Measurements from ENCODE around the gene SGTA. TPM values are rescaled to one million over a fixed set of nuclear protein-coding genes. Genes with fewer than 3 reads are reported as not detected.

SGTA gene
- total RNA-seq, 4 donors from 2014 or later = 37.0 to 66.6 (median 47.5) TPM

GRCh38 chr19:2808129-2808941, 25.3 kb upstream of the SGTA start:
- Histone ChIP-seq H3K4me1 (peaks cover 0 to 19% (median 16%) of the 10 kb centered on the region in 4 donors), H3K9me3 (no peaks in the 10 kb centered on the region), H3K4me3 (no peak overlapping the region), H3K36me3 (peaks cover 0 to 9% (median 3%) of the 10 kb centered on the region in 4 donors), H3K27ac (no peak overlapping the region), H3K27me3 (no peaks in the 10 kb centered on the region)
- intact Hi-C loops (cut with DNase I; ENCODE audit: low total_unique reads) (no loop called here), in situ Hi-C loops (cut with MboI; ENCODE audit: low pct_ligation_motif_present in 1 of 4, low pct_unique_long_range_greater_than_20kb in 1 of 4, low sequenced_read_pairs in 3 of 4) (no loop called here)
- no peak for DNase-seq
- no peak for TF ChIP-seq POLR2AphosphoS5 (IDR thresholded peaks at IDR 0.05)
- TF ChIP-seq, protein P1, sequence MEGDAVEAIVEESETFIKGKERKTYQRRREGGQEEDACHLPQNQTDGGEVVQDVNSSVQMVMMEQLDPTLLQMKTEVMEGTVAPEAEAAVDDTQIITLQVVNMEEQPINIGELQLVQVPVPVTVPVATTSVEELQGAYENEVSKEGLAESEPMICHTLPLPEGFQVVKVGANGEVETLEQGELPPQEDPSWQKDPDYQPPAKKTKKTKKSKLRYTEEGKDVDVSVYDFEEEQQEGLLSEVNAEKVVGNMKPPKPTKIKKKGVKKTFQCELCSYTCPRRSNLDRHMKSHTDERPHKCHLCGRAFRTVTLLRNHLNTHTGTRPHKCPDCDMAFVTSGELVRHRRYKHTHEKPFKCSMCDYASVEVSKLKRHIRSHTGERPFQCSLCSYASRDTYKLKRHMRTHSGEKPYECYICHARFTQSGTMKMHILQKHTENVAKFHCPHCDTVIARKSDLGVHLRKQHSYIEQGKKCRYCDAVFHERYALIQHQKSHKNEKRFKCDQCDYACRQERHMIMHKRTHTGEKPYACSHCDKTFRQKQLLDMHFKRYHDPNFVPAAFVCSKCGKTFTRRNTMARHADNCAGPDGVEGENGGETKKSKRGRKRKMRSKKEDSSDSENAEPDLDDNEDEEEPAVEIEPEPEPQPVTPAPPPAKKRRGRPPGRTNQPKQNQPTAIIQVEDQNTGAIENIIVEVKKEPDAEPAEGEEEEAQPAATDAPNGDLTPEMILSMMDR (IDR thresholded peaks at IDR 0.05) = no peak
- TF ChIP-seq POLR2A (IDR thresholded peaks at IDR 0.05) = no peak
- no peak for TF ChIP-seq EP300 (IDR thresholded peaks at IDR 0.05; ENCODE audit: low read depth)
- WGBS, 2 donors (ENCODE audit: low coverage in 1 of 2) = 97% methylated on average over 40 of the region's 41 CpGs; no CpG with 5 or more reads in 1 of the 2 donors

- TF ChIP-seq, protein P1 (IDR thresholded peaks at IDR 0.05) = no peak
- no peak for TF ChIP-seq POLR2AphosphoS5 (IDR thresholded peaks at IDR 0.05)
- Histone ChIP-seq H3K27ac (no peak overlapping the region), H3K27me3 (no peaks in the 10 kb centered on the region), H3K4me1 (peaks cover 0 to 18% (median 14%) of the 10 kb centered on the region in 4 donors), H3K9me3 (no peaks in the 10 kb centered on the region), H3K36me3 (peaks cover 0 to 9% (median 3%) of the 10 kb centered on the region in 4 donors), H3K4me3 (no peak overlapping the region)
- intact Hi-C loops (cut with DNase I; ENCODE audit: low total_unique reads) = no loop called here
- DNase-seq = no peak
- 95% methylated on average over 55 of the region's 56 CpGs; no CpG with 5 or more reads in 1 of the 2 donors for WGBS, 2 donors (ENCODE audit: low coverage in 1 of 2)
- in situ Hi-C loops (cut with MboI; ENCODE audit: low pct_ligation_motif_present in 1 of 4, low pct_unique_long_range_greater_than_20kb in 1 of 4, low sequenced_read_pairs in 3 of 4) = no loop called here
Observed at GRCh38 chr19:2807379-2808128, 24.5 kb upstream of the SGTA start.

DNA sequence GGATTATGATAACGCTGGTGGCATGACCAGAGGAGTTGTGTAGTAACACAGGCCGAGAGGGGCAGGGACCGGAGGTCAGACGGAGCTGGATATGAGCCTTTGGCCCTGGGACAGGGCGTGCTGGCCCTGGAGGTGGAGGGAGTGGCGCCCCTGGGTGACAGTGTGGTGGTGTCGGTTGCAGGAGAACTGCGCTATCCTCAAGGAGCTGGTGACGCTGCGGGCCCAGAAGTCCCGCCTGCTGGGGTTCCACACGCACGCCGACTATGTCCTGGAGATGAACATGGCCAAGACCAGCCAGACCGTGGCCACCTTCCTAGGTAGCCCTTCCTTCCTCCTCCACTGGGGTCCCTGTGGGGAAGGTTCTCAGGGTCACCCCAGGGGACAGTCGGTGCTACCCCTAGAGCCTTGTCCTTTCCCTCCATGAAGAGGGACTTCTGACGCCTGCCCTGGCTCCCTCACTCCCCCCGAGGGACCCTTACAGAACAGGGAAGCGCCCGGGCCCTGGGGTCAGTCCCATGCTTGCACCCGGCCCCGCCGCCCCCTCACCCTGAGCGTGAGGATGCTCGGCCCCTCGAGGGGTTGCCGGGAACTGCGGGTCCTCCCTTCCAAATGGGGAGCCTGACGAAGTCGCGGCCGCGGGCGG, 23.8 kb upstream of the SGTA start:
- Histone ChIP-seq H3K4me3 (no peak overlapping the region), H3K27me3 (no peaks in the 10 kb centered on the region), H3K4me1 (peaks cover 0 to 11% (median 7%) of the 10 kb centered on the region in 4 donors), H3K27ac (no peak overlapping the region), H3K9me3 (no peaks in the 10 kb centered on the region), H3K36me3 (peaks cover 0 to 9% (median 3%) of the 10 kb centered on the region in 4 donors)
- WGBS, 2 donors (ENCODE audit: low coverage in 1 of 2) = 94% methylated on average over 34 of the region's 34 CpGs; no CpG with 5 or more reads in 1 of the 2 donors
- intact Hi-C loops (cut with DNase I; ENCODE audit: low total_unique reads) = no loop called here
- no peak for TF ChIP-seq POLR2A (IDR thresholded peaks at IDR 0.05)
- TF ChIP-seq, protein P1 (IDR thresholded peaks at IDR 0.05) = no peak
- no peak for TF ChIP-seq EP300 (IDR thresholded peaks at IDR 0.05; ENCODE audit: low read depth)
- TF ChIP-seq POLR2AphosphoS5 (IDR thresholded peaks at IDR 0.05) = no peak
- no peak for DNase-seq
- in situ Hi-C loops (cut with MboI; ENCODE audit: low pct_ligation_motif_present in 1 of 4, low pct_unique_long_range_greater_than_20kb in 1 of 4, low sequenced_read_pairs in 3 of 4) = no loop called here

Data from transverse colon (tissue), 4 donors.